SIG-M5 (cell line): ENCODE data around the gene FADS3.

ENCODE experiments used
- DNase-seq: peaks from one replicate; lab custom pipeline; 2025; lab: John Stamatoyannopoulos, UW

The FADS3 gene

GRCh38 chr11:61913699-61914395 is 22.5 kb upstream of the FADS3 start:
- no peak for DNase-seq

- no peak for DNase-seq
Observed at GRCh38 chr11:61912991-61913698, 21.8 kb upstream of the FADS3 start.

DNA sequence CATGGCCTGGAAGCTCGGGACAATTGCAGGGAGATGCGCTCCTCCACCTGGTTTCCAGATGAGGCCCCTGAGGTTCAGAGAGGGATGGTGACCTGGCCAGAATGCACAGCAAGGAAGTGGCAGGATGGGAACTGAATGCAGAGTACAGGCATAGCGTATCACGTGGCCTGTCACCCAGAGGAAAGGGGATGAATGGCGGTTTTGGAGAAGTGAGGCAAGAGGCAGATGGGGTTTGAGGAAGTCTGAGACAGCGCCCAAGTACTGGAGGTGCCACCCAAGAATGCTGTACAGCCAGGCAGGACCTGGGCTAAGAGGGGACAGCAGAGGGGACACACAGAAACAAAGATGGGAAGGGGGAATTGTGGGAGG is 21.2 kb upstream of the FADS3 start:
- peak; percentile 12 for DNase-seq

DNA sequence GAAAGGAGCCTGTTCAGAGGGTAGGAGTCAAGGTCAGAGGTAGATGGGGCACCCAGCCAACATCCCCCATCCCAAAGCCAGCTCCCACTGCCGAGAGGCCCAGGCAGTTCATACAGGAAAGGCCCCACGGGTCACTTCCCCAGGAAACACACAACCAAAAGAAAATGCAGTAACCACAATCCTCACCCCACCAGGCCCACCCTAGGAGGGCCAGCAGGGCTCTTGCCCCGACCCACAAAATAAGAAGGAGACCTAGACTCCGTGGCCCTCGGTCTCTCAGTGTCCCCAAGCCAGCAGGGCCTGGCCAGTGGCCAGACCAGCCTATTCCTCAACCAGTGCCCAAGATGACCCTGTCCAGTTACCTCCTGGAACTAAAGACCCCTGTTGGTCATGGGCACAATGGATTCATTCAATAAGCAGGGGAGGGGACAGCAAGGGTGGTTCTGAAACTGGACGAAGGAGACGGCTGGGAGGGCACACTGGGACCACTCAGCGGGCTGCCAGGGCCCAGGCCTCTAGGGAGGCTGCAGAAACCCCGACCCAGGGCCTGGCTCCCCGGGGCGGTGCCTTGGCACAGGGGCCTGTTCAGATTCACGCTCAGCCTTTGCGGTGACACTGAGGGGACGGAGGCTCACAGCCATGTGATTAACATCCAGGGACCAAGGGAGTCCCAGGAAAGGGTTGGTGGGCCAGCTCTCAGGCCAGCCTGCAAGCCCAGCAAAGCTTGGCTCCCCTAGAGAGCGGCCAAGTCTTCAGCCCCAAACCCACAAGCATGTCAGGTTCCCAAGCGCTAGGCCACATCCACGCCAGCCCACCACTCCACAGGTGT is 20.6 kb upstream of the FADS3 start:
- DNase-seq = no peak

DNA sequence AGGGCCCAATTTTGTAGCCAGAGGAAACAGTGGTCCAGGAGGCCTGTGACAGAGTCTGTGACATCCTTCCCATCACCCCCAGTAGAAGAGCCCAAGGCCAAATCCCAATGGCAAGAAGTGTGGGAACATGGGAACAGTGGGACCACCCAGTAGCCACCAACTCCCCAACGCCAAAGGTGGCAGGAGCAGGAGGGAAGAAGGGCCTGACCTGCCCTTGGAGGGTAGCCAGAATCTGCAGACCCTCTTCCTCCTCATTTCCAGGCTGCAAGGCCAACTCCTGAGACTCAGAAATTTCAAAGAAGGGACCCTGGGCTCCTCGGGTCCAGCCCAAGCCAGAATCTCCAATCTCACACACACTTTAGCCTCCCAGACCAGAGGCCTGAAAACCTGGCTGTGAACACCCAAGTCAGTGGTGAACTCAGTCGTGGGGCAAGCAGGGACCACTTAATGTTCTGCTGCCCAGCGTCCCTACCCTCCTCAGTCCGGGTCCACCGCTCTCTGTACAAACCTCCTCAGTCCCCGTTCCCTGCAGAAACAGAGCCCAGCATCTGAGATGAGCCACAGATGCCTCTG is 19.9 kb upstream of the FADS3 start:
- no peak for DNase-seq

- DNase-seq = no peak
Observed at GRCh38 chr11:61910187-61911127, 19.1 kb upstream of the FADS3 start.

- DNase-seq = no peak
Observed at GRCh38 chr11:61908730-61909316, 17.5 kb upstream of the FADS3 start.

- no peak for DNase-seq
Observed at GRCh38 chr11:61907871-61908729, 16.8 kb upstream of the FADS3 start.

GRCh38 chr11:61907282-61907681 is 15.9 kb upstream of the FADS3 start:
- DNase-seq = no peak

- no peak for DNase-seq
Observed at GRCh38 chr11:61906522-61906909, 15.2 kb upstream of the FADS3 start.

DNA sequence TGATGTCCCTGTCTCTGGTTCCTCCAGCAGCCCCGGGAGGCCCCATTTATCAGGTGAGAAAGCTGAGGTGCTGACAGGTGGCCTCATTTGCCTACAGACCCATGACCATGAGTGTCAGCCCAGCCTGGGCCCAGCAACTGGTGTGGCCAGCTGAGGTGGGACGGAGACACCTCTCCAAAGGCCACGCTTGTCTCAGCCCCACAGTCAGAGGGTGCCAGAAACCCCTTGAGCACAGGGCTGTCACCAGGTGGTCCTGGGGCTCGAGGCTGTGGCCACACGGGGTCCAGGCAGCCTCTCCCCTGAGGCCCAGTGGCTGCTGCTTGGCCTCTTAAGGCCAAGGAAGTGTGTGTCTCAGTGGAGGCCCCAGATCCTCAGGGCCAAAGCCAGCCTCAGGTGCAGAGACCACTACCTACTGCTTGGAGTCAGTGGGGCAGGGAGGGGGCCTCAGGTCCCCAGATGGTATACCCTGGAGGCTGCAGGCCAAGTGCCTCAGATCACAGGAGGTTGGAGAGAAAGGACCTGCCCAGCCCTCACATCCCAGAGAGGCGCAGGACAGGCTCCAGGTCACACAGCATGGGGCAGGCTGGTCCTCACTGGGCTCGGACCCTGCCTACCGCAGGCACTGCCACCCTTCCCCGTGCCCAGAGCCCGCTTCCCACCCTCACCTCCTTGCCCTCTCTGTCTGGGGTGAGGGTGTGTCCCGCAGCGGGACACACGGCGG is 14.6 kb upstream of the FADS3 start:
- DNase-seq = no peak

GRCh38 chr11:61905067-61905696 is 13.8 kb upstream of the FADS3 start:
- DNase-seq = no peak

- no peak for DNase-seq
Observed at GRCh38 chr11:61904539-61905048, 13.2 kb upstream of the FADS3 start.

DNA sequence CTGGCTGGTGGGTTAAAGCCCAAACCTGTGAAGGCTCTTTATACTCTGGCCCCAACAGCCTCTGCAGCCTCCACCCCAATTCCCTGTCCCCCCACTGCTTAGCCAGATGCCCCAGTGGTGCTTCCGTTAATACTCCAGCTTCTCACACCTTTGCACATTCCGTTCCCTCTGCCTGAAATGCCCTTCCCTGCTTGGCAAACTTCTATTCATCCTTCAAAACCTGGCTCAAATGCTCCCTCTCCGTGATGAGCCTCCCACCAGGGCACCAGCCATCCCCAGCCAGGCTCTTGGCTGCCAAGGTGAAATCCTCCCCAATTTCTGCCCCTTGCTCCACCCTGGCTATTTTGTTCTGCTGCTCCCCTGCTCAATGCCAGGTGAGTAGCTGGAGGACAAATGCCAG is 12.5 kb upstream of the FADS3 start:
- DNase-seq = no peak

GRCh38 chr11:61902313-61902712 is 11.0 kb upstream of the FADS3 start:
- no peak for DNase-seq

GRCh38 chr11:61901397-61901796 is 10.1 kb upstream of the FADS3 start:
- no peak for DNase-seq

- no peak for DNase-seq
Observed at GRCh38 chr11:61900251-61900650, 8.9 kb upstream of the FADS3 start.

DNA sequence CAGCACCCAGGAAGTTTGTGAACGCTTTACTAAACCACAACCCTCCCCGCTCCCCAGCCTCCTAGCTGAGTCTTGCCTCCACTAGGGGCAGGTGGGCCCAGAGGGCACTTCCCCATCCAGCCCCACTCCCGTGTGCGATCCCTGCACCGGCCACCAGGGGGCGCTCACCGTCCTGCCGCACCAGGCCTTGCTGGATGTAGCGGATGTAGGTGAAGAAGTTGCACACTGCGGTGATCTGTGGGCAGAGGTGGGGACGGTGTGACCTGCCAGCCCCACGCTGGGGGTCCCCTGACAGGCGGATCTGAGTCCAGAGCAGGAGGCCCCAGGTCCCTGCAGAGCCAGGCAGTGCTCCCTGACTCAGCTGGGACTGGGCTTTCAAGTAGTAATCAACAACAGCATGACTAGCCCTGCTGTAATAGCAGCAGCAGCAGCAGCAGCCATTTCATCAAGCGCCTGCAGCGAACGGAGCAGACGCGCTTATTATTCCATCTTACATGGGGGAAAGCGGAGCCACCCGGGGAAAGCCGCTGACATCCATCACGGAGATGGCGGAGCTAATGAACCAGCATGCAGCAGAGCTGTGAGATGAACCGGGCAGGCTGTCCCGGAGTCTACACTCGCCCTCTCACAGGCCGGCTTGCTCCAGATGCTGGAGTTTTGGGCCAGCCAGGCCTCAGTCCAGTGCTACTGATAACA is 7.9 kb upstream of the FADS3 start:
- peak; percentile 51 for DNase-seq
